GM18508 (cell line): ENCODE results near the gene RNF10.
"Not testable (repeated sequence)": the region's sequence is repeated elsewhere in the genome, so short reads cannot be mapped to it uniquely, and the experiment has no call there.

ENCODE experiments used
- ATAC-seq: cut with Tn5 transposase; IDR thresholded peaks from one replicate; pipeline ENCODE4 v1.9.1; 2021; ENCODE audit warnings: moderate number of reproducible peaks; ENCODE audit not compliant: insufficient read depth, unreplicated experiment

The RNF10 gene

DNA sequence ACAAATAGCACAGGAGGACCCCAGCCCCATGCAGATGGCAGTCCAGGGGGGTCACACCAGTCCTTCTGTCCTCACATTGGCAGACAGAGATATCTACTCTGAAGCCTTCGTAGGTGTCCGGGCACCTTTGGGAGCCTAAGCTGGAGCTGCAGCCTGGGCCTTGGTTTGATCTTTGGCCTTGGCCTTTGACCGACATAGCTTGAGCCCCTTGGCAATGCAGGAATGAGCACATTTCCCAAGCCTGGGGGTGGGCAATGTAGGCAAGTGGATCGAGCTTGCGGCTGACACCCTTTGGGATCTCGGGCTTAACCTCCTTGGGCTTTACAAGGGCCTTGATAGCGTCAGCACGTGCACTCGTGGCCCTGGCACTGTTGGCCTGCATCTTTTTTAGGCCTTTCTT is 11.6 kb upstream of the RNF10 start:
- no peak for ATAC-seq

DNA sequence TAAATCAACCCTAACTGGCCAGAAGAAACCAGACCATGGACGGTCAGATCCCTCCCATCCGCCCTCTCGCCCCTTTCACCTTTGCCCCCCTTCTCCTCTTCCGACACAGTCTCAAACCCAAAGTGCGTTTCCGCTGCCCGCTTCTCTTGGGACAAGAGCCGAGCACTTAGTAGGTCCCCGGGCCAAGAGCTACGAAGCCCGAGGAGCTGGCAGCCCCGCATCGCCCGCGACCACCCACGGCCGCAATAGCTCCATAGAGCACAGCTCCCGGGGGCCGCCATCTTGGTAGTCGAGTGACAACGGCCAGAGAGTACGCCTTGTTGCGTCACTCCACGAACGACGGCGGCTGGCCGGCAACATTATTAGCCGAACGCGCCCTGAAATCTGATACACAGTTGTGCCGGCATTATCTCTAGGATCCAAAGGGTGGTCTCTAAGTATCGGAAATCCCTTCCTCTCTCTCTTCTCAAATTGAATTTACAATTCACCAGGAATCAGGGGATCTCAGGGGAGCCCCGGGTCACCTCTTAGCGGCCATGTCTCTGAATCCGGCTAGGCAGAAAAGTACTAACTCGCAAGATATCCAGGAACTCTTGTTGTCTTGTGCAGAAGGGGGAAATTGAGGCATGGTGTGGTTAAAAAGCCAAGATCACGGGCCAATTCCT is 5.2 kb upstream of the RNF10 start, which contains the start of gene COQ5:
Gene COQ5 (minus strand): TSS at position 298 of the 665 bp plus-strand sequence. CDS start 17 bp downstream, at position 281.
- ATAC-seq = no peak

DNA sequence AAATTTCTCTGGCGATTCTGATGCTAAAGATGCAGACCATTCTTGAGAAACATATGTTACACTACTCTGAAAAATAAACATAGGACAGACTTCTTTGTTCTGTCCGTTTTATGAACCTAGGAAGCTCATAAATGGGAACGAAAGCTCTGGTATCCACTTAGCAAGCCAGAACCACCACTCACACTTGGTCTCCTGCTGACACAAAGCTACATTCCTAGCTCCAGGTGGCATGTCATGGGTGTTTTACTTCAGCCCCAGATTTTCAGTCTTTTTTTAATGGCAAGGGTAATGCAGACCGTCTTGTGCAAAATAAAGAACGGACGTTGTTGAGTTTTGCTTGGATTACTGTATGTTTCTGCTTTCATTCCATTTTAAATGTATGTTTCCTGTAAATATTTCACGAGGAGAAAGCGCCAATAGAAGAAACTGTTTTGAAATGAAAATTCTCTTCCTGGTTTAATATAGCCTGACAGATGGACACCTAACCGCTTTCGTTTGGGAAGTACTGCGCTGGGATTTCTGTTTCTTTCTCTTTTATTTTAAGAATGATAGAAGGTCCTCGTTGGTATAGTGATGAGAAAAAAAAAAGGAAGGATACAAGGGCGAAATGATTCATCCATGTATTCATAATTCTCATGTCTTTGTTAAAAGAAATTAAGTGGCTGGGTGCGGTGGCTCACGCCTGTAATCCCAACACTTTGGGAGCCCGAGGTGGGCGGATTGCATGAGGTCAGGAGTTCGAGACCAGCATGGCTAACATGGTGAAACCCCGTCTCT is 4.3 kb upstream of the RNF10 start:
- ATAC-seq = no peak

DNA sequence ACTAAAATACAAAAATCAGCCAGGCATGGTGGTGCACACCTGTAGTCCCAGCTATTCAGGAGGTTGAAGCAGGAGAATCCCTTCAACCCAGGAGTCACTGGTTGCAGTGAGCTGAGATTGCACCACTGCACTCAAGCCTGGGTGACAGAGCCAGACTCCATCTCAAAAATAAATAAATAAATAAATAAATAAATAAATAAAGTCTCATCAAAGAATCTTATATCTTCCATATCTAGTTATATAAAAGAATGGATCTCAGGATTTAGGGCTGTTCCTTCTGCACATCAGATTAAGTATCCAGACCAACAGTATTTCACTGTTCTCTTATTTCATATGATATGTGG is 3.8 kb upstream of the RNF10 start:
- not testable (repeated sequence) for ATAC-seq

DNA sequence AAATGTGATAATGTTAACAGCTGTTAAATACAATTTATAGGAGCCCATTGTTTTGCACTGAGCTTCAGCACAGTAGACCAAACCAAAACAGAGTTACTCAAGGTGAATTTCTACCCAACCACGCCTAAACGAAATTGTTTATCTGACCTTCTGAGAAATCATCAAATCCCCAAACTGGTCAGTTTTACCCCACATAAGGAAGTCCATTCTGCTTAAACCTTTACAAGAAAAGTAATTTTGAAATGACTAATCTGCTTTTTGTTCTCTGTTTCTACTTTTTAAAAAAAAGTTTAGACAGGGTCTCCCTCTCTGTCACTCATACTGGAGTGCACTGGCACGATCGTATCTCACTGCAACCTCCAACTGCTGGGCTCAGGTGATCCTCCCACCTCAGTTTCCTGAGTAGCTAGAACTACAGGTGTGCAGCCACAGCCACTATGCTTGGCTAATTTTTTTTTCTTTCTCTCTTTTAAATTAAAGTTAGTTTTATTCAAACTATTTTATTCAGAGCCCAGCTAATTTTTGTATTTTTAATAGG is 1.4 kb upstream of the RNF10 start:
- no peak for ATAC-seq

DNA sequence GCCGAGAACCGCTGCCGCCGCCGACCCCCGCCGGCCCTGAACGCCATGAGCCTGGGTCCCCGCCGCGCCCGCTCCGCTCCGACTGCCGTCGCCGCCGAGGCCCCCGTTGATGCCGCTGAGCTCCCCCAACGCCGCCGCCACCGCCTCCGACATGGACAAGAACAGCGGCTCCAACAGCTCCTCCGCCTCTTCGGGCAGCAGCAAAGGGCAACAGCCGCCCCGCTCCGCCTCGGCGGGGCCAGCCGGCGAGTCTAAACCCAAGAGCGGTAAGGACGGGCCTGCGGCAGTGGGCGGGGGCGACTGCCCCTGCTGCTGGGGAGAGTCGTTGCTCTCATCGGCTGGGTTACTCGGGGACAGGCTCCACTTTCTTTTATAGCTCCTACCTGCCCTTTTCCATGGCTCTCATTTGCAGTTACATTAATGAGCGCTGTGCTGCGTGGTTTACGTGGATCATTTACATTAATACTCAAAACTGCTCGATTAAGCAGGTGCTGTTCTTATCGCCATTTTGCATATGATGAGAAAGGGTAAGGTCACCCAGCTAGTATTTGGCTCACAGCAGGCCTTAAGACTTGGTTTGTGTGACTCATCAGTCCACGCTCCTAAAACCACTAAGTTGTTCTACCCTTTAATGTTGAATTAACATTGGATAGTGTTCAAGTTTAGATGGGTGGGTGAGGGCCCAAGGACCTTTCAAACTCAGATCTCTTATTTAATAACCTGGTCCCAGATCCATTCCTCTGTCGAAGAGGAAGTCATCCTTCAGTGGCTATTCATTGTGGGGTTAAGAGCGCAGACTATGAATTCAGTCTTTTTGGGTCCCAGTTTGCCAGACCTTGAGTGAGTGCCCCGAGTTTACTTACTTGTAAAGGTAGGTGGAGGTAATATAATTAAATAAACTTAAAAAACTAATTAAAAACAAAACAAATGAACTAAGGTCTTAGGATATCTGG is 823 bp downstream of the RNF10 start:
- no peak for ATAC-seq

DNA sequence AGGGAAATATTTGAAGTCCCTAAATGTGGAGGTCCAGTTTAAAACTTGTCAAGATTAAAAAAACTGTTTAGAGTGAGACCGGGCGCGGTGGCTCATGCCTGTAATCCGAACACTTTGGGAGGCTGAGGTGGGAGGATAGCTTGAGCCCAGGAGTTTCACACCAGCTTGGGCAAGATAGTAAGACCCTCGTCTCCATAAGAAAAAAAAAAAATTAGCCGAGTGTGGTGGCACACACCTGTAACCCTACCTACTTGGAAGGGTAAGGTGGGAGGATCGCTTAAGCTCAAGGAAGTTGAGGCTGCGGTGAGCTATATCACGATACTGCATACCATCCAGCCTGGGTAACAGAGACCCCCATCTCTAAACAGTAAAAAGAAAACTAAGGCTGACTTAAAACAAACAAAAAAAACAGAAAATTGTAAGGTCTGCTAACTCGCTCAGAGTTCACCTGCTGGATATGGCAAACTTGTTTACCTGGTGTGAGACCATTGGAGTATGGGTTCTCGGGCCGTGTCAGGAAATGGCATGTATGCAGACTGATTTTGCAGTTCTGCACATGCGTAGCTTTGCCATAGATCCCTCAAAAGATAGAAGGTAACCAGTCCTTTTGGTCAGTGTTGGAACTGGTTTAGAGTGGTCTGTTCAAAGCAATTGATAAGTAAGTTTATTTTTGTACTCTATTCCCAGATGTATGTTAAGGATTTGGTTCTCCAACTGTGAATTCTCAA is 2.1 kb downstream of the RNF10 start:
- no peak for ATAC-seq

DNA sequence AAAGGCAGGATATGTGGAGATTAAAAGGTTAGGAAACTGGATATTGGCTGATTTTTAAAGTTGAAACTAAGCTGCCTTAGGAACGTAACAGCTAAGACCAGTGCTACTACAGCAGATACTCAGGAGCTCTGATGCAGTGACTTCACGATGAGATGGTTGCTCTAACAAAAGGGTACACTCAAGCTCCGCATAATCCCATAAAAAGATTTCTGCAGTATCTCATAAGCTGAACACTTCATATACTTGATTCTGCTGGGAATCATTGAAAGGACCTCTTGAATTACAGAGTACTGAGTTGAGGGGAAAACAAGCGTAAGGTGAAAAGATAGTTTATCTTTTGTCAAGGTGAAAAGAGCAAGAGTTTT is 3.7 kb downstream of the RNF10 start:
- no peak for ATAC-seq

DNA sequence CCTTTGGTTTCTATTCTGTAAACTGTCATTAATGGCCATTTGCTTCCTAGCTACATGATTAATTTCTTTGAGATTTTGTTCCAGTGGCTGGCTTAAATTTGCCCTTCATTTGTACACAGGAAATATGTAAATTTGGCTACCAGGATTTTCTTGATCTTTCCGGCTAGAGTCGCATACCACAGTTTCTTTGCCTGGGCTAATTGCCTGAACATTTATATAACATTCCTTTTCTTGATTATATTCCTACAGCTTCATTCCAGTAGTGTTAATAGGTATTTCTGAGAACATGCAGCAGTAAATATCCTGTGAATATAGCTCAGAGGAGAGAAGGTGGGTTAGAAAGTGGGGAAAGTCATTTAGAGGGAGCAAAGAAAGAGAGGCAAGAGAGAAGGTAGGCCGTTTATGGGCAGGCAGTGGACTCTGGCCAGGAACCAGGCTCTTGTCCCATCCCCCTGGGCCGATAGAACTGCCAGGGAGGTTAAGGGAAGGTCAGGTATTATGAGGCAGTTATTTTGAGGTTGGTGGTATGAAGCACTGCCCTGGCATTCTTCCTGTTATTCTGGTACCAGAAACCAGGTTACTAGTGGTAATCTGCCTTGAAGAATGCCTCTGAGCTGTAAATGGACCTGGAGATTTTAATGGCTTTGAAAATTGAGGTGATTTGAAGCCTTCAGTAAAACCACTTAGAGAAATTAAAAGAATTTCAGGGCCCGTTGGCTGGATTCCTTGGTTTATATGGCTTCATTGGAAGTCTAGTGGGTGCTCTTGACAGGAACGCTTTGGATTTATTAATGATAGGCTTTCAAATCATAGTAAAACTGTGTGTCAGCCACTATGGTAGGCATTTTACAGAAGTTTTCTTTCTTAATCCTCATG is 4.4 kb downstream of the RNF10 start:
- ATAC-seq = no peak

DNA sequence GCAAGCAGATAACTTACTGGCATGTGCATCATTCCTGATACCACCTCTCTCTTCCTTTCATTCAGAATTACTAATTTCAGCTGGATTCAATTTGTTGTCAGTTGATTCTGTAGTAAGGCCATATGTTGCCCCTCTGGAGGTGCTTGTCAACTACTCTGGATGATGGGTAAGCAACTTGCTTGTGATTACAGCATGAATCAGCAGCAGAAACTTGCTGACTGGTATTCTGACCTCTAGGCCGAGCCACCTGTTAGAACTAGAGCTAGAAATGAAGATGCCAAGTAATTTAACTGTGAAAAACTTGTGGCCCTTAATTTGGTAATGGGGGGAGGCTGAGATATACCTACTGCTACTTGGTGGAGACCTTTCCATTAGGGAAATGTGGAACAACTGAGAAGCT is 5.1 kb downstream of the RNF10 start:
- ATAC-seq = no peak

DNA sequence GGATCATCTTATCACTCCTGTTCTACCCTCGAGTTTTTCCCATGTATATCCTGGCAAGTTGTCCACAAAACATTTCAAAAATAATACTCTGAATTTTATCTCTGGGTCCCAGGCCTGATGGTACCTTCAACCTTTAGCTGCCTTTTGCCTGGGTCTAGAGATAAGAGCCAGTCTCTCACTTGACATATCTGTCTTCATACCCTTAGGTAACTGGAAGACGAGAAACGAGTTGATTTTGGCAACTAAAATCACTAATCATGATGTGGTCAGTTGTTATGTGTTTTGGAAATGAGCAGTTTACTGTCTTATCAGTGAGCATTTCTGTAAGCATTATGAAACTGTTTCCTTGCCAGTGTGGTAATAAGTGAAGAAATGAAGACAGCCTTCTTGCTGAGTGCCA is 6.3 kb downstream of the RNF10 start:
- ATAC-seq = no peak

DNA sequence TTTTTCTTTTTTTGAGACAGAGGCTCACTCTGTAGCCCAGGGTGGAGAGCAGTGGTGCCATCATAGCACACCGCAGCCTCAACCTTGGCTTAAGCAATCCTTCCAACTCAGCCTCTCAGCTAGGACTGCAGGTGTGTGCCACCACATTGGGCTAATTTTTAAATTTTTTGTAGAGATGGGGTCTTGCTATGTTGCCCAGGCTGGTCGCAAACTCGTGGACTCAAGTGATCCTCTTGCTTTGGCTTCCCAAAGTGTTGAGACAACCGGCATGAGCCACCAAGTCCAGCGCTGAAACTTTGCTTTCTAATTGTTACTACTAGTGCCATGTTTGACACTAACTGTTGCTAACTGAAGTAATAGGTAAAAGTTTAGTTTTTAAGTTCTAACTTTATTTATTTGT is 8.0 kb downstream of the RNF10 start:
- no peak for ATAC-seq

DNA sequence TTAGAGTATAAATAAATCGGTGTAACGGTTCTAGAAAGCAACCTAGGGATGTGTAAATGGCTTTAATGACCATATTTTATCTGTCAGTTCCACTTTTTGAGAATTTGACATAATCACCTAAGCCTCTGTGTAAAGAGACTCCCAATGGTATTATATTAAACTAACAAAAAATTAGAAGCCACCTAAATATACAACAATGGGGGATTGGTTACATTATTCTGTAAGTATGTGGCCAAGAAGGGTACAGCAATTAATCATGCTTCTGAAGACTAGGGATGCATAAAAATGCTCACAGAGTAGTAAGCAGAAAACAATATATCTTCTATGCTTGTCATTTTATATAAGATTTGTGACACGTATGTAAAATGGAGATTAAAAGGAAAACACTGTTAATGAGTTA is 10.5 kb downstream of the RNF10 start:
- ATAC-seq = no peak

DNA sequence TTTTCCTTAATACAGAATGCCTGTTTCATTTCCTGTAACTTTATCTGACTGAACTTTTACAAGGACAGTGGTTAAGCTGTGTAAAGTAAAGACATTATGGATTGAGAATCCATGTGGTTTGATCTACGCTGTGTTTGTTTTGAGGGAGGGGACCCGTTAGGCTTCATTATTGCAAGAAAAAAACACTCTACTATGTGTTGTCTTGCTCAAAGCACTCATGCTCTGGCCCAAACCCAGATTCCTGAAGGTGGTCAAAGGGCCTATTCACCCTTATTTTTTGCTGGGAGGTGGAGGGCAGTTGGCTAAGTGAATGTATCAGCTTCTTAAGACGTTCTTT is 11.9 kb downstream of the RNF10 start:
- ATAC-seq = no peak

DNA sequence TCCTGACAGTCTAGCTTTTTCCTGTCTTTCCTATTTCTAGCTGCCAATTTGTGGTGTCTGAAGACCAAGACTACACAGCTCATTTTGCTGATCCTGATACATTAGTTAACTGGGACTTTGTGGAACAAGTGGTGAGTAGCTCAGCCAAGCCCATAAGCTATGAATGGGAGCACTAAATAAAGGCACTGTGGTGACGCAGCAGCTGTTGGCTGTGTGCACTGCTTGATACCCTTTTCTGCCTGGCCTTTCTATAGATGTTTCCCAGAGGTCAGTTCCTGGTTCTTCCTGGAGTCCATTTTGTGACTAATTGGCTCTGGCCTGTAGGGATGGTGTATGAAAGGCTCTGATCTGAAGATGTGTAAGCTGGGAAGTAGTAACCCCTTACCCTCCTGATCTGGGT is 20.5 kb downstream of the RNF10 start:
- ATAC-seq = no peak

DNA sequence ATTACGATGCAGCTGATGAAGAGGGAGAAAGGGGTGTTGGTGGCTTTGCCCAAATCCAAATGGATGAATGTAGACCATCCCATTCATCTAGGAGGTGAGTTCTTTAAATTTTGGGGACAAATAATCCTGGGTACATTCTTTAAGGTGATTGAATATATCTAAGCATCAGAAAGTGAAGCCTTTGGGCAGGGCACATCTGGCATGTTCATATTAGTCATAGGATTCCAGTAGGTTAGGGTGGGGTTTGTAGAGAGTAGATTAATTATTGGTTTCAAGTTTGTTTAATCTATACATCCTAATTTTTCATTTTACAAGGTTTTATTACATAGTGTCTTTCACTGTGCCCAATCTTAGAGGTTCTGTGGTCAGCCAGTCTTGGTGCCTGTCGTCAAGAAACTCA is 23.4 kb downstream of the RNF10 start:
- no peak for ATAC-seq

DNA sequence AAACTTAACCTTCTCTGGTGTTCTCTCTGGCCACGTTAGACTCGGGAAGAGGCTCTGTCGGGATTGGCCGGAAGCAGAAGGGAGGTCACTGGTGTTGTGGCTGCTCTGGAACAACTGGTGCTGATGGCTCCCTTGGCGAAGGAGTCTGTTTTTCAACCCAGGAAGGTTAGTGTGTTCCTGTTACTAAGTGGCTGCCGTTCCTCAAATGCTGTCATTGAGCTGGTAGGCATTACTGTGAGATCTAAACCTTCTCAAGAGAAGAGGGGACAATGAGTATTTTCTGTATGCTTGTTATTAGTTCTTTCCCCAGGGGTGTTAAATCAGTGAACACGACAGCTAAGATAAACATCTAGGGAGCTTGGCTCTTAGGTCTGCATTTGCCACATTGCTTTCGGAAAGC is 28.8 kb downstream of the RNF10 start:
- ATAC-seq = no peak

DNA sequence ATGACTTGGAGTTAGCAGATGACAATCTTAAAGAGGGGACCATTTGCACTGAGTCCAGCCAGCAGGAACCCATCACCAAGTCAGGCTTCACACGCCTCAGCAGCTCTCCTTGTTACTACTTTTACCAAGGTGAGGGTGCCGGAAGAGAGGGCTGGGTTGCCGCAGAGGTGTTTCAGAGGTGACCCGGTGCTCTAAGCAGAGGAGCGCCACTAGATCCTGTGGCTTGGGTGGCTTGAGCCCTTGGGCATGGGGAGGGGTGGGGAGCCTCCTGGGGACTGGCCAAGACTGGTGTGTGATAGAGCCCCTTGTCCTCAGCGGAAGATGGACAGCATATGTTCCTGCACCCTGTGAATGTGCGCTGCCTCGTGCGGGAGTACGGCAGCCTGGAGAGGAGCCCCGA is 29.3 kb downstream of the RNF10 start:
- ATAC-seq = no peak

DNA sequence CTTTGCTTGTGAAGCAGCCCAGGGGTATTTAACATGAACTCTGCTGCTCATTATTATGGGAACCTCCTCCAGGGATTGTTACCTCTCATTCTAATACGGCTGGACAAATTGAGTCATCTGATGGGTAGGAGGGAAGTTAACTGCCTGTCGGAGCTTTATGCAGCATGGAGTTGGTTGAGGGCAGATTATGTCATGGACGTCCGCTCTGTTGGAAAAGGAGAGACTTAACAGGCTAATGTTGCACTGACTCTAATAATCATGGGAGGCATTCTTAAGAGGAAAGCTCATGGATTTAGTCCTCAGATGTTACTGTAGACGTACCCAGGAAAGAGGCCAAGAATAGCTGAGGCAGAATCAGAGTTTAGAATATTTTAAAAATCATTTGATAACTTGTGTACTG is 37.1 kb downstream of the RNF10 start:
- ATAC-seq = no peak
